HCT116 (cell line): ENCODE results near the gene GJB5. TPM values are rescaled to one million over a fixed set of nuclear protein-coding genes. Genes with fewer than 3 reads are reported as not detected.

Source experiments
- ATAC-seq: fragments of 200-7000 bp; cut with Tn5 transposase; 2 replicates; pipeline ENCODE4 v1.9.1; 2020; ENCODE audit warnings: mild to moderate bottlenecking, moderate library complexity
- BruUV-seq: library from RNA; stranded (reverse); fragments of 400-500 nt; replicated peaks from 2 replicates; lab custom pipeline; 2021; lab: Mats Ljungman, UMichigan
- CTCF ChIA-PET: fragments of 300-600 bp; sonication (Branson Sonifier 250); formaldehyde crosslinking; loops from one replicate; lab custom pipeline; 2021; ENCODE audit warnings: antibody characterized with exemption; lab: Charles Lee
- POLR2A ChIA-PET: fragments of 300-600, 350-600 bp; sonication (Branson Sonifier 250); formaldehyde crosslinking; loops from one replicate; lab custom pipeline; 2021; ENCODE audit warnings: antibody characterized with exemption; lab: Charles Lee
- RAD21 ChIA-PET, 2 experiments: fragments of 300-600 bp; sonication (Branson Sonifier 250); formaldehyde crosslinking; loops; one replicate each; lab custom pipeline; 2023; ENCODE audit warnings: low total read pairs in 2 of 2; ENCODE audit not compliant: uncharacterized antibody in 2 of 2, unreplicated experiment in 2 of 2, low non-redundant PET in 1 of 2; lab: Charles Lee
- DNase-seq: peaks from one replicate; pipeline ENCODE4 v3.0.0-alpha.2; 2010; ENCODE audit warnings: low read depth, low spot score
- H2AFZ ChIP-seq: fragments of 200-600 bp; shearing (Covaris generic), sonication (generic); 2 replicates; pipeline ENCODE4 v1.6.1; 2017; ENCODE audit warnings: low read depth, mixed run types, mixed read lengths, antibody characterized with exemption, low read length; ENCODE audit not compliant: poor library complexity, severe bottlenecking
- H3K27ac ChIP-seq: 2 replicates; pipeline ENCODE4 v1.5.1; 2012; ENCODE audit warnings: low read depth, low read length
- H3K27me3 ChIP-seq: fragments of 200-600 bp; sonication (generic); 2 replicates; pipeline ENCODE4 v1.6.1; 2016; ENCODE audit warnings: mixed run types, low read length, mixed read lengths; ENCODE audit not compliant: insufficient read depth
- H3K36me3 ChIP-seq, 2 experiments: fragments of 200-500 bp in 1 of 2; fragments of 200-600 bp in 1 of 2; sonication (Bioruptor generic) in 1 of 2; sonication (generic) in 1 of 2; 2 replicates each; pipeline versions ENCODE4 v1.5.1 to v1.6.1; 2014 to 2016; ENCODE audit warnings: low read length in 2 of 2, inconsistent platforms in 1 of 2, mixed read lengths in 1 of 2, mixed run types in 1 of 2; ENCODE audit not compliant: insufficient read depth in 2 of 2, control insufficient read depth in 1 of 2
- H3K4me1 ChIP-seq, 2 experiments: fragments of 200-600 bp in 1 of 2; sonication (generic) in 1 of 2; 2 replicates each; pipeline versions ENCODE4 v1.5.1 to v1.6.1; 2012 to 2017; ENCODE audit warnings: low read length in 2 of 2, inconsistent platforms in 1 of 2, mild to moderate bottlenecking in 1 of 2, mixed read lengths in 1 of 2, mixed run types in 1 of 2, moderate library complexity in 1 of 2; ENCODE audit not compliant: insufficient read depth in 2 of 2, control insufficient read depth in 1 of 2
- H3K4me2 ChIP-seq: fragments of 200-600 bp; sonication (generic); 2 replicates; pipeline ENCODE4 v1.6.1; 2017; ENCODE audit warnings: mixed run types, low read length, mixed read lengths
- H3K4me3 ChIP-seq, 2 experiments: fragments of 200-600 bp in 1 of 2; sonication (generic) in 1 of 2; replicated peaks in 1 of 2; 2 replicates each; pipeline ENCODE4 v1.5.1; 2011 to 2016; ENCODE audit warnings: low read length in 2 of 2, control low read depth in 1 of 2, low read depth in 1 of 2, mild to moderate bottlenecking in 1 of 2, mixed read lengths in 1 of 2, mixed run types in 1 of 2
- H3K79me2 ChIP-seq: fragments of 200-600 bp; sonication (generic); 2 replicates; pipeline ENCODE4 v1.6.1; 2017; ENCODE audit warnings: mild to moderate bottlenecking, mixed run types, low read length, moderate library complexity, mixed read lengths; ENCODE audit not compliant: insufficient read depth
- H3K9ac ChIP-seq: fragments of 200-600 bp; sonication (generic); 2 replicates; pipeline ENCODE4 v1.6.1; 2016; ENCODE audit warnings: low read length, mixed read lengths
- H3K9me2 ChIP-seq: fragments of 200-600 bp; sonication (generic), shearing (Covaris generic); 2 replicates; pipeline ENCODE4 v1.6.1; 2017; ENCODE audit warnings: mixed run types, mild to moderate bottlenecking, moderate library complexity; ENCODE audit not compliant: insufficient read depth
- H3K9me3 ChIP-seq, 2 experiments: fragments of 200-500 bp in 1 of 2; fragments of 200-600 bp in 1 of 2; sonication (Bioruptor generic) in 1 of 2; sonication (generic) in 1 of 2; 2 replicates each; pipeline ENCODE4 v1.6.1; 2014 to 2017; ENCODE audit warnings: low read length in 2 of 2, mixed read lengths in 2 of 2, inconsistent platforms in 1 of 2, low read depth in 1 of 2, mild to moderate bottlenecking in 1 of 2, mixed run types in 1 of 2, moderate library complexity in 1 of 2; ENCODE audit not compliant: control insufficient read depth in 1 of 2, insufficient read depth in 1 of 2
- H4K20me1 ChIP-seq: fragments of 200-600 bp; sonication (generic), shearing (Covaris generic); 2 replicates; pipeline ENCODE4 v1.6.1; 2017; ENCODE audit warnings: mixed run types, mild to moderate bottlenecking, moderate library complexity; ENCODE audit not compliant: insufficient read depth
- CBX3 ChIP-seq: IDR thresholded peaks from 2 replicates; pipeline ENCODE4 v1.6.1; 2012; ENCODE audit warnings: low read depth
- CTCF ChIP-seq, 3 experiments: fragments of 200-600 bp in 1 of 3; sonication (generic) in 1 of 3; IDR thresholded peaks in 2 of 3; conservative IDR thresholded peaks in 1 of 3; 2 replicates each; pipeline ENCODE4 v1.5.1; 2012 to 2017; ENCODE audit warnings: low read depth in 2 of 3, low read length in 2 of 3, antibody characterized with exemption in 1 of 3, borderline replicate concordance in 1 of 3, control low read depth in 1 of 3, mild to moderate bottlenecking in 1 of 3, mixed read lengths in 1 of 3, mixed run types in 1 of 3, moderate library complexity in 1 of 3; ENCODE audit not compliant: insufficient read depth in 1 of 3
- EGR1 ChIP-seq: IDR thresholded peaks from 2 replicates; pipeline ENCODE4 v1.6.1; 2012; ENCODE audit warnings: low read depth
- ELF1 ChIP-seq: IDR thresholded peaks from 2 replicates; pipeline ENCODE4 v1.6.1; 2012; ENCODE audit warnings: low read depth, borderline replicate concordance
- EZH2 ChIP-seq: fragments of 200-600 bp; sonication (generic); IDR thresholded peaks from 2 replicates; pipeline ENCODE4 v1.6.1; 2017; ENCODE audit warnings: antibody characterized with exemption, mixed run types
- EZH2phosphoT487 ChIP-seq: fragments of 200-600 bp; IDR thresholded peaks from 2 replicates; pipeline ENCODE4 v1.6.1; 2018; ENCODE audit warnings: antibody characterized with exemption, borderline replicate concordance
- JUND ChIP-seq: IDR thresholded peaks from 2 replicates; pipeline ENCODE4 v1.6.1; 2012
- RAD21 ChIP-seq: IDR thresholded peaks from 2 replicates; pipeline ENCODE4 v1.6.1; 2012; ENCODE audit warnings: low read depth, mild to moderate bottlenecking
- REST ChIP-seq: IDR thresholded peaks from 2 replicates; pipeline ENCODE4 v1.6.1; 2012; ENCODE audit warnings: low read depth
- SIN3A ChIP-seq: IDR thresholded peaks from 2 replicates; pipeline ENCODE4 v1.6.1; 2012; ENCODE audit warnings: low read depth
- SP1 ChIP-seq: IDR thresholded peaks from 2 replicates; pipeline ENCODE4 v1.6.1; 2012; ENCODE audit warnings: low read depth
- SRF ChIP-seq: IDR thresholded peaks from 2 replicates; pipeline ENCODE4 v1.6.1; 2012; ENCODE audit warnings: low read depth
- ZFX ChIP-seq: fragments of 450-650 bp; IDR thresholded peaks from 2 replicates; pipeline ENCODE4 v1.6.1; 2017
- intact Hi-C: fragments of 100-400 bp; cut with micrococcal nuclease; formaldehyde crosslinking; loops from 2 replicates; pipeline ENCODE4 v1.10.0; 2022
- total RNA-seq: library from RNA; stranded (reverse); gene quantifications from one replicate; pipeline ENCODE4 v1.2.1, GENCODE V29; 2021; ENCODE audit not compliant: unreplicated experiment
- TF ChIP-seq, protein P1 (sequence below): IDR thresholded peaks from 2 replicates; pipeline ENCODE4 v1.6.1; 2011; ENCODE audit warnings: mild to moderate bottlenecking, low read length, moderate library complexity; ENCODE audit not compliant: insufficient replicate concordance; ENCODE audit errors: extremely low read depth

GJB5 gene
- total RNA-seq, 1 experiment from 2014 or later = 4.6 TPM

DNA sequence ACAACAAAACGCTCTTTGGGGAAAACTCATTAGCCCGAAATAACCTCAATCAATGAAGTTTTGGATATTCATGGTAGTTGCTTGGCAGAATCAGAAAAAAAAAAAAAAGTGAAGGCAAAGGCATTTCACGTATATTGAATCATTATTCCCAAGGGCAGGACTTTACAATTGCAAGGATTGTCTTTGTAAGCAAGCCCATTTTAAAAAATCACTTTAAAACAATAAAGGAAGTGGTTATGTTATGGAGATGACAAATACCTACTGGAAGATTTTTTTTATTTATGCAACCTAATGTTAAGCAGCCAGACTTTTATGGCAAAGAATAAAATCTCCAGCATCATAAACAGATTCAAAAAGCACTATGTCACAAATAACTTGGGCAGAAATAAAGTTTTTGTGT is 14.0 kb downstream of the GJB5 start:
- CTCF ChIA-PET = no interaction called here
- Histone ChIP-seq H3K4me3 (no peak overlapping the region), H3K27me3 (no peaks in the 10 kb centered on the region), H2AFZ (no peak overlapping the region), H3K4me2 (no peak overlapping the region), H4K20me1 (no peaks in the 10 kb centered on the region), H3K79me2 (no peaks in the 10 kb centered on the region), H3K9me2 (no peaks in the 10 kb centered on the region), H3K36me3 (no peaks in the 10 kb centered on the region), H3K9me3 (no peaks in the 10 kb centered on the region), H3K9ac (no peak overlapping the region), H3K4me1 (peaks cover 18 to 35% of the 10 kb centered on the region in 2 experiments), H3K27ac (no peak overlapping the region)
- DNase-seq (no peak), ATAC-seq (no peak)
- POLR2A ChIA-PET = no interaction called here
- TF ChIP-seq EZH2 (no peak), CBX3 (no peak), REST (no peak), ELF1 (no peak), EGR1 (no peak), SRF (no peak), CTCF (IDR thresholded peaks at IDR 0.05 in 2 of 3, conservative IDR thresholded peaks at IDR 0.05 in 1 of 3; ENCODE audit: borderline replicate concordance in 1 of 3, insufficient read depth in 1 of 3, low read depth in 2 of 3, low read length in 2 of 3) (no peak), ZFX (no peak), EZH2phosphoT487 (no peak), RAD21 (no peak), SIN3A (no peak), SP1 (no peak), JUND (no peak)
- TF ChIP-seq, protein P1, sequence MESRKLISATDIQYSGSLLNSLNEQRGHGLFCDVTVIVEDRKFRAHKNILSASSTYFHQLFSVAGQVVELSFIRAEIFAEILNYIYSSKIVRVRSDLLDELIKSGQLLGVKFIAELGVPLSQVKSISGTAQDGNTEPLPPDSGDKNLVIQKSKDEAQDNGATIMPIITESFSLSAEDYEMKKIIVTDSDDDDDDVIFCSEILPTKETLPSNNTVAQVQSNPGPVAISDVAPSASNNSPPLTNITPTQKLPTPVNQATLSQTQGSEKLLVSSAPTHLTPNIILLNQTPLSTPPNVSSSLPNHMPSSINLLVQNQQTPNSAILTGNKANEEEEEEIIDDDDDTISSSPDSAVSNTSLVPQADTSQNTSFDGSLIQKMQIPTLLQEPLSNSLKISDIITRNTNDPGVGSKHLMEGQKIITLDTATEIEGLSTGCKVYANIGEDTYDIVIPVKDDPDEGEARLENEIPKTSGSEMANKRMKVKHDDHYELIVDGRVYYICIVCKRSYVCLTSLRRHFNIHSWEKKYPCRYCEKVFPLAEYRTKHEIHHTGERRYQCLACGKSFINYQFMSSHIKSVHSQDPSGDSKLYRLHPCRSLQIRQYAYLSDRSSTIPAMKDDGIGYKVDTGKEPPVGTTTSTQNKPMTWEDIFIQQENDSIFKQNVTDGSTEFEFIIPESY = no peak
- RAD21 ChIA-PET = no interaction called here
- BruUV-seq = no TSS peak
- intact Hi-C loops = no loop called here
